HUES6 (cell line): ENCODE data around the gene LHB.
"Not testable (repeated sequence)": the region's sequence is repeated elsewhere in the genome, so short reads cannot be mapped to it uniquely, and the experiment has no call there.

Experiments
- H3K27ac ChIP-seq: 2 replicates; pipeline ENCODE4 v1.7.0; 2013; ENCODE audit warnings: low read depth, mild to moderate bottlenecking, low read length, inconsistent platforms
- H3K27me3 ChIP-seq: 2 replicates; pipeline ENCODE4 v1.6.1; 2013; ENCODE audit warnings: low read length; ENCODE audit not compliant: control insufficient read depth, insufficient read depth
- H3K36me3 ChIP-seq: 2 replicates; pipeline ENCODE4 v1.6.1; 2013; ENCODE audit warnings: low read length; ENCODE audit not compliant: control insufficient read depth, insufficient read depth
- H3K4me1 ChIP-seq: 2 replicates; pipeline ENCODE4 v1.6.1; 2013; ENCODE audit warnings: low read length; ENCODE audit not compliant: control insufficient read depth, insufficient read depth
- H3K4me3 ChIP-seq: 2 replicates; pipeline ENCODE4 v1.5.1; 2013; ENCODE audit warnings: low read depth, low read length
- H3K9ac ChIP-seq: one replicate; pipeline ENCODE4 v1.6.1; 2013; ENCODE audit warnings: mild to moderate bottlenecking, low read length
- H3K9me3 ChIP-seq: 2 replicates; pipeline ENCODE4 v1.6.1; 2013; ENCODE audit warnings: low read depth, low read length; ENCODE audit not compliant: control insufficient read depth, insufficient read depth

LHB gene

GRCh38 chr19:49017041-49017665 lies at the start of gene LHB:
Gene LHB (minus strand): TSS chr19:49017091. CDS start chr19:49017081, 10 bp downstream.
- peaks cover 41% of the 10 kb centered on the region for H3K36me3 ChIP-seq
- peak within 1 kb of the TSS; percentile 82 for H3K4me3 ChIP-seq
- H3K9me3 ChIP-seq: no peaks in the 10 kb centered on the region
- H3K9ac ChIP-seq: peak within 1 kb of the TSS; percentile 30
- peaks cover 30% of the 10 kb centered on the region for H3K4me1 ChIP-seq
- peaks cover 37% of the 10 kb centered on the region for H3K27me3 ChIP-seq
- no peak within 1 kb of the TSS for H3K27ac ChIP-seq

DNA sequence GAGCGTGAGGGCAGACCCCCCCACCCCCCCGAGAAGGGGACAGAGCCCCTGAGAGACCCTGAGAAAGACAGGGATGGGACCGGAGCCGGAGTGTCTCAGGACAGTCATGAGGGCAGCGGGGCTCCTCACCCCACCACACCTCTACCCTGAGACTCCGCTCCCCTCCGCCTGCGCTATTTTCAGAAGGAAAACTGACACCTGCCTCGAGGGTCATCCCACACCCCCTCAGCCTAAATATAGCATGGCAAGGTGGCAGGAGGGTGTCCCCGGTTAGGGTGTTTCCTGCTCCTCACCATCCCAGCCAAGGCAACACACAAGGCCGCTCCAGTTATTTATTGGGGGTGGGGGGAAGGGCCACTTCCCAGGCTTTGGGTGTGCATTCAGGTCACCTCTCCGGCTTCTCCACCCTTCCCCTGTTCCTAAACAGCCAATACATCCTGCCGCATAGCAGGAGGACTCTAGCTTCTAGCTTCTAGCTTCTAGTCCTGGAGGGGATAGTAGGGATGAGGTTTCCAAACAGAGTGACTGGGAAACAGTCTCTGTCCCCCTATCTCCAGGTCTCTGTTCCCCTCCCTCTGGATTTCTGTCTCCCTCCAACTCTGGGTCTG lies 49.1 kb upstream of the LHB start:
- Histone ChIP-seq H3K9me3 (0 out of 2 replicates have a peak, but pooled peaks cover 3% of the 10 kb centered on the region), H3K27me3 (peaks cover 63% of the 10 kb centered on the region)

GRCh38 chr19:49064768-49065611 lies 48.1 kb upstream of the LHB start, which contains the start of gene NTF4:
Gene NTF4 (minus strand): TSS chr19:49064818. CDS start chr19:49061997, 2,821 bp downstream.
- H3K27me3 ChIP-seq: peaks cover 60% of the 10 kb centered on the region
- H3K36me3 ChIP-seq: no peaks in the 10 kb centered on the region
- peak within 1 kb of the TSS; percentile 7 for H3K9ac ChIP-seq
- H3K27ac ChIP-seq: no peak within 1 kb of the TSS
- peaks cover 25% of the 10 kb centered on the region for H3K4me1 ChIP-seq
- no peaks in the 10 kb centered on the region for H3K9me3 ChIP-seq
- peak within 1 kb of the TSS; percentile 58 for H3K4me3 ChIP-seq

More for the DNA sequence above, 49.1 kb upstream of the LHB start:
- H3K4me1 ChIP-seq: peaks cover 25% of the 10 kb centered on the region
- H3K4me3 ChIP-seq: peak overlapping the region; percentile 58; the same call in 1 of the 2 replicates
- no peak overlapping the region for H3K9ac ChIP-seq
- H3K27ac ChIP-seq: no peak overlapping the region
- no peaks in the 10 kb centered on the region for H3K36me3 ChIP-seq

DNA sequence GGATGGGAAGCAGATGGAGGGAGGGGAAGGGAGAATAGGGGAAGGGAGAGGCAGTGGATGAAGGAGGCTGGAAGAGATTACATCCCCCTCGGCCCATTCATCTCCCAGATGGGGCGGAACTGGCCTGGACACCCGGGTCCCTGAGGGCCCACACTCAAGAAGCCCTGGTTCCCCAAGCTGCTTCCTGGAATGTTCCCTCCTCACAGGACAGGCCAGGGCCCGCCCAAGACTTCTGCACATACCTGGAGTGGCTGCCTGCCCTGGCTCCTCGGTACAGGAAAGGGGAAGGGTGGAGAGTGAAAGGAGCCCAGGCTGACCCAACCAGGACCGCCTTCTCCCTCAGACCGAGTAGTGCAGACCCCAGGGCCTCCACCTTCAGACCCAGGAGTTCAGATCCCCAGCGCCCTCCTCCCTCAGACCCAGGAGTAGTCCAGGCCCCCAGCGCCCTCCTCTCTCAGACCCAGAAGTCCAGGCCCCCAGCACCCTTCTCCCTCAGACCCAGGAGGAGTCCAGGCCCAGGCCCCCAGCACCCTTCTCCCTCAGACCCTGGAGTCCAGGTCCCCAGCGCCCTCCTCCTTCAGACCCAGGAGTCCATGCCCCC lies 47.2 kb upstream of the LHB start:
- Histone ChIP-seq H3K36me3 (no peaks in the 10 kb centered on the region), H3K27me3 (peaks cover 59% of the 10 kb centered on the region), H3K4me1 (peaks cover 25% of the 10 kb centered on the region), H3K9ac (no peak overlapping the region), H3K27ac (no peak overlapping the region), H3K9me3 (no peaks in the 10 kb centered on the region), H3K4me3 (peak overlapping the region; percentile 58)

- no peak overlapping the region for H3K9ac ChIP-seq
- H3K4me3 ChIP-seq: no peak overlapping the region
- H3K36me3 ChIP-seq: no peaks in the 10 kb centered on the region
- no peak overlapping the region for H3K27ac ChIP-seq
- H3K4me1 ChIP-seq: peaks cover 35% of the 10 kb centered on the region
- peaks cover 59% of the 10 kb centered on the region for H3K27me3 ChIP-seq
- no peaks in the 10 kb centered on the region for H3K9me3 ChIP-seq
Measured at GRCh38 chr19:49061445-49061844, 44.6 kb upstream of the LHB start.

GRCh38 chr19:49061000-49061399 lies 44.1 kb upstream of the LHB start:
- no peak overlapping the region for H3K4me3 ChIP-seq
- no peak overlapping the region for H3K27ac ChIP-seq
- no peak overlapping the region for H3K9ac ChIP-seq
- no peaks in the 10 kb centered on the region for H3K9me3 ChIP-seq
- peaks cover 34% of the 10 kb centered on the region for H3K4me1 ChIP-seq
- no peaks in the 10 kb centered on the region for H3K36me3 ChIP-seq
- H3K27me3 ChIP-seq: peaks cover 59% of the 10 kb centered on the region

DNA sequence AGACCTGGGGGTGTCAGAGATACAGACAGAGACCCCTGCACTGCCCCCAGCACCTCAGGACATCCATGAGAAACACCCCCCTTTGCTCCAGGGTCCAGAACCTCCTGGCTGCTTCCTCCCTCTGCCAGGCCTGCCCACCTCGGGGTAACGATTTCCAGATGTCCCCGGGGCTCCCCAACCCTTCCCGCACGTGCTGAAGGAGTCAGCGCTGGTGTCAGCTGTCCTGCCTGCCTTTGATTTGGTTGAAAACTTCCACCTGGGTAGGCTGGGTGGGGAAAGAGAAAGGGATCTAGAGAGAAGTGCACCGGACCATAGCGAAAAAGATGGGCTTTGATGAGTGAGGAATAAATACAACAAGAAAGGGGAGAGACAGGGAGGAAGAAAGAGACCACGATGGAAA lies 42.2 kb upstream of the LHB start:
- no peak overlapping the region for H3K4me3 ChIP-seq
- no peak overlapping the region for H3K9ac ChIP-seq
- peaks cover 19% of the 10 kb centered on the region; the same call in 1 of the 2 replicates for H3K4me1 ChIP-seq
- H3K27ac ChIP-seq: no peak overlapping the region
- H3K9me3 ChIP-seq: no peaks in the 10 kb centered on the region
- peaks cover 62% of the 10 kb centered on the region for H3K27me3 ChIP-seq
- no peaks in the 10 kb centered on the region for H3K36me3 ChIP-seq

GRCh38 chr19:49058562-49058961 lies 41.7 kb upstream of the LHB start:
- Histone ChIP-seq H3K36me3 (no peaks in the 10 kb centered on the region), H3K4me3 (no peak overlapping the region), H3K9ac (no peak overlapping the region), H3K9me3 (no peaks in the 10 kb centered on the region), H3K27me3 (peaks cover 66% of the 10 kb centered on the region), H3K4me1 (peaks cover 15% of the 10 kb centered on the region; the same call in 1 of the 2 replicates), H3K27ac (no peak overlapping the region)

DNA sequence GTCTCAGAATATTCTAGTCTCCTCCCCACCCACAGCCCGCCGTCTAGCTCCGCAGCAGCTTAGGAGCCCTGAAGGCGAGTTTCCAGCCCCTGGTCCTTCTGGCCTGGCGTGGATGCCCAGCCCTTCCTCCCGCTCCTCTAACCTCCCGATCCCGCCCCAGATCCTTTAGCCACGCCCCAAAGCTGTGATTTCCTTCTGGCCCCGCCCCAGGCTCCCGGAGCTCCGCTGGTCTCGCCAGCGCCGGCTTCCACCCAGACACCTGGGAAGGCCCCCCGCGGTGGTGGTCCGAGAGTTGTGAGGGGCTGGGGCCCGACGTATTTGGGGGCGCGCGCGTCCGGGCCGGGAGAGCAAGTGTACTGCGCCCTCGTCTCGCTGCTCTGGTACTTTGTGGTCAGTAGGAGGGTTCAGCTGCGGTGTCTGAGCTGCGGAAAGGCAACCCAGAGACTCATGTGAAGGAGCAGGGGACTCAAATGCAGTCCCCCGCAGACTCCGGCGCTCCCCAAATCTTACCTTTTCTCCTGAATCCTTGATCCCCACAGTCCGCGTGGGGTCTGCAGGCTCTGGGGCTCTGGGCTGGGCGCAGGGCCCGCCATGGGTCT lies 40.8 kb upstream of the LHB start, which contains the start of gene CGB7:
CGB7 (minus strand) TSS at position 114 of the 599 bp plus-strand sequence. CDS start 2,374 bp downstream, outside the sequence.
- peak within 1 kb of the TSS; percentile 72 for H3K4me3 ChIP-seq
- no peak within 1 kb of the TSS for H3K27ac ChIP-seq

GRCh38 chr19:49056902-49057596 lies 40.2 kb upstream of the LHB start:
- peak overlapping the region; percentile 72 for H3K4me3 ChIP-seq
- H3K9ac ChIP-seq, H3K9me3 ChIP-seq, H3K27ac ChIP-seq, H3K36me3 ChIP-seq: not testable (repeated sequence)
- H3K4me1 ChIP-seq: peaks cover 13% of the 10 kb centered on the region; the same call in 1 of the 2 replicates
- H3K27me3 ChIP-seq: peaks cover 68% of the 10 kb centered on the region

More for the DNA sequence above, 40.8 kb upstream of the LHB start, which contains the start of gene CGB7:
- H3K27me3 ChIP-seq: peaks cover 68% of the 10 kb centered on the region
- H3K4me1 ChIP-seq: peaks cover 13% of the 10 kb centered on the region; the same call in 1 of the 2 replicates
- peak within 1 kb of the TSS; percentile 48 for H3K9ac ChIP-seq
- H3K36me3 ChIP-seq: no peaks in the 10 kb centered on the region
- no peaks in the 10 kb centered on the region for H3K9me3 ChIP-seq
